ENCODE data around the gene NQO1.
A peak's percentile ranks its signal among the peaks of the same experiment; 100 is the strongest.

The NQO1 gene

DNA sequence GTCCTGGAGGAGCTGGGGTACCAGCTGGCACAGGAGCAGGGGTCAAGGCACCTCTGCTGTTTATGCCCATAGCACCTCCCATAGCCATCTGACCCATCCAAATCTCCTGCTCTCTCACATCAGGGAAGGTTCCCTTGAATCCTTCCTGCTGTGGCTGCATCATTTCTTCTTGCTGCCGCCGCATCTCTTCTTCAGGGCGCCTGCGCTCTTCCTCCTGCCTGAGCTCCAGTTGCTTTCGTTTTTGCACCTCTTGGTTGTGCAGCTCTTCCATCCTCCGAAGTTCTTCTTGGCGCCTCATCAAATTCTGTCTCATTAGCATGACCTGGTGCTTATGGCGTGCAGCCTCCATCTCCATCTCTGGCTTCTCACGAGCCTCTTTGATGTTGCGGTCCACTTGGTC, 30.3 kb upstream of the NQO1 start:
- H3K9ac ChIP-seq (ENCODE audit: low read length) = no peak overlapping the region

DNA sequence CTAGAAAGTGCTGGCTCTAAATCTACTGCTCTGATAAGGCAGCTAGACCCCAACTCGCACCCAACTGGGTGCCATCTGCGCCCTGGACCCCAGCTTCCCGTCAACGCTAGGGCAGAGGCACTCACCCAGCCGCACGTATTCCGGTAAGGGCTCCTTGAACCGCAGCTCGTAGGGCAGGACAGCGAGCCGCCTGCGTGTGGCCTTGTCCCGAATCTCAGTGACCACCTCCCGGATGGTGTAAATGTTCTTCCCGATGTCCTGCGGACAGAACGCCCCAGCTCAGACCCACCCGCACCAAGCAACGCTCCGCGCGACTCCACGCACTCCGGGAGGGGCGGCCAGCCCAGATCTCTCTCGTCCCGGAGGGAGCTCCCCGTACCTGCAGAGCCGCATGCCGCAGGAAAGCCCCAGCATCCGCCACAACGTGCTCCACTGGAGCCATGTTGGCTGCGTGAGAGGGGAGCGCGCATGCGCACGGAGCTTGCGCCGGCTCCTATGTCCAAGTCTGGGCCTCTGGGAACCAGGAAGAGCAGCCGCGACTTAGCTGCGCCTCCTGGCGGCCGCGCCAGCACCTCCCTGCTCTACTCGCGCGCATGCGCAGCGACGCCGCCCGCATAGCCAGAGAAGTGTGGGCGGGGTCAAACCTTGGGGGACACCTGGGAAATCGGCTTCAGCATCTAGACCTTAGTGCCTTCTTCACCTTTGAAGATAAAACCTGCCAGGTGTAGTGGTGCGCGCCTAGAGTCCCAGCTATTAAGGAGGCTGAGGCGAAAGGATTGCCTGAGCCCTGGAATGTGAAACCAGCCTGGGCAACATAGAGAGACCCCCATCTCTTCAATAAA, 28.3 kb upstream of the NQO1 start, which contains the start of gene NOB1:
NOB1 (minus strand) TSS at position 458 of the 842 bp plus-strand sequence; CDS start at position 442, 16 bp downstream.
- Histone ChIP-seq H3K27me3 (ENCODE audit: control insufficient read depth, insufficient read depth, low read length) (no peaks in the 10 kb centered on the region), H3K9ac (ENCODE audit: low read length) (peak within 1 kb of the TSS; percentile 26), H3K4me1 (ENCODE audit: control insufficient read depth, insufficient read depth, low read length) (peaks cover 5% of the 10 kb centered on the region), H3K36me3 (ENCODE audit: control insufficient read depth, insufficient read depth, low read length) (peaks cover 6% of the 10 kb centered on the region), H3K4me3 (ENCODE audit: low read length) (peak within 1 kb of the TSS; percentile 77), H3K27ac (ENCODE audit: low read depth, low read length) (peak within 1 kb of the TSS; percentile 56)

More for the DNA sequence above, 30.3 kb upstream of the NQO1 start:
- Histone ChIP-seq H3K4me1 (ENCODE audit: control insufficient read depth, insufficient read depth, low read length) (peaks cover 5% of the 10 kb centered on the region), H3K27ac (ENCODE audit: low read depth, low read length) (no peak overlapping the region), H3K36me3 (ENCODE audit: control insufficient read depth, insufficient read depth, low read length) (no peaks in the 10 kb centered on the region), H3K4me3 (ENCODE audit: low read length) (no peak overlapping the region), H3K27me3 (ENCODE audit: control insufficient read depth, insufficient read depth, low read length) (no peaks in the 10 kb centered on the region)

DNA sequence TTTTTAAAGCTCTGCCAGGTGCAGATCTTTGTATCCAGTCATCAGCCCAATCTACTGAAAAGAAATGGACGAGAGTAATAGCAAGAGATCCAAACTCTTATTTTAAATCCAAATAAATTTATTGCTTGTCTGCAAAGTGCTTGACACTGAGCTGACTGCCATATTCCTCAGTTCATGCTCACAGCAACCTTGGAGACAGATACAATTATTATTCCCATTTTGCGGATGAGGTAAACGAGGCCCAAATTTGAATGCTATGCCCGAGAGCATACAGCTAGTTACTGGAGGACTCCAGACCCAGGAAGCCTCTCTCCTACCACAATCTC, 27.7 kb upstream of the NQO1 start:
- Histone ChIP-seq H3K4me3 (ENCODE audit: low read length) (peak overlapping the region; percentile 77), H3K36me3 (ENCODE audit: control insufficient read depth, insufficient read depth, low read length) (peaks cover 6% of the 10 kb centered on the region), H3K4me1 (ENCODE audit: control insufficient read depth, insufficient read depth, low read length) (peaks cover 5% of the 10 kb centered on the region), H3K27me3 (ENCODE audit: control insufficient read depth, insufficient read depth, low read length) (no peaks in the 10 kb centered on the region), H3K9ac (ENCODE audit: low read length) (peak overlapping the region; percentile 26), H3K27ac (ENCODE audit: low read depth, low read length) (no peak overlapping the region)

DNA sequence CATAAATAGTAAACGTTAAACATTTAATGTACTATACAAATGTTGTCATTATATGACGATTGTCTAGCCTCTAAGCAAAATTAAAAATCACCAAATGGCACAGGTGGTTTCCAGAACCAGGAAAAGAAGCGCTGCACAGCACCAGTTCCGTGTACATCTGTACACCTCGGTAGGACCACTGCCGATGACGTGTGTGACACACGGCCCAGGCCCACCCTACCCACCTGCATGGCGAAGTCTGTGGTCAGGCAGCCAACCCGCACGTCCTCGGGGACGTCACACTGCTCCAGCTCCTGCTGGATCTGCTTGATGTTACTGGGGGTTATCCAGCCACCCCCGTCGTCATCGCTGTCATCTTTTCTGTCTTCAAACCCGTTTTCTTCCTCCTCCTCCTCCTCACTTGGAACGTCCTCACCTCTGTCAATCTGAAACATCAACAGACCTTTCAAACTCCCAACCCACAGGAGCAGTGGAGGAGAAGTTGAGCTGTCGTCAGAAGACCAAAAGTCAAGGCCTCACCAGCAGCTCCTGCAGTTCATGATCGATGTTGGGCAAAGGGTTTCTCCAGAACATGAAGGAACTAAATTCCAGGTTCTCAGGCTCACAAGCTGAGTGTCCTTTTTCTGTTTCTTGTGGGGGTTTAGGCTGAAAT, 22.5 kb upstream of the NQO1 start:
- no peak overlapping the region for H3K27ac ChIP-seq (ENCODE audit: low read depth, low read length)
- peaks cover 33% of the 10 kb centered on the region for H3K36me3 ChIP-seq (ENCODE audit: control insufficient read depth, insufficient read depth, low read length)
- H3K4me3 ChIP-seq (ENCODE audit: low read length) = no peak overlapping the region
- no peaks in the 10 kb centered on the region for H3K27me3 ChIP-seq (ENCODE audit: control insufficient read depth, insufficient read depth, low read length)
- no peak overlapping the region for H3K9ac ChIP-seq (ENCODE audit: low read length)
- H3K4me1 ChIP-seq (ENCODE audit: control insufficient read depth, insufficient read depth, low read length) = peaks cover 5% of the 10 kb centered on the region

DNA sequence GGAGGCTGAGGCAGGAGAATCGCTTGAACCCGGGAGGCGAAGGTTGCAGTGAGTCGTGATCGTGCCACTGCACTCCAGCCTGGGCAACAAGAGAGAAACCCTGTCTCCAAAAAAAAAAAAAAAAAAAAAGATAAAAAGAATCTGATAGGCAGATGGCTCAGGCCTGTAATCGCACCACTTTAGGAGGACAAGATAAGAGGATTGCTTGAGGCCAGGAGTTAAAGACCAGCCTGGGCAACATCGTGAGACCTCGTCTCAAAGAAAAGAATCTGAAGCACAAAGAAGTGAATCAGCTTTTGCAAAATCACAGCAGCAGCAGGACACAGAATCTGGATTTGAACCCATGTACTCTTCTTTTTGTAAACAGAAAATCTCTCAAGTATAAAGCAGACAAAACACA, 20.8 kb upstream of the NQO1 start:
- Histone ChIP-seq H3K36me3 (ENCODE audit: control insufficient read depth, insufficient read depth, low read length) (peaks cover 48% of the 10 kb centered on the region), H3K4me1 (ENCODE audit: control insufficient read depth, insufficient read depth, low read length) (no peaks in the 10 kb centered on the region)

DNA sequence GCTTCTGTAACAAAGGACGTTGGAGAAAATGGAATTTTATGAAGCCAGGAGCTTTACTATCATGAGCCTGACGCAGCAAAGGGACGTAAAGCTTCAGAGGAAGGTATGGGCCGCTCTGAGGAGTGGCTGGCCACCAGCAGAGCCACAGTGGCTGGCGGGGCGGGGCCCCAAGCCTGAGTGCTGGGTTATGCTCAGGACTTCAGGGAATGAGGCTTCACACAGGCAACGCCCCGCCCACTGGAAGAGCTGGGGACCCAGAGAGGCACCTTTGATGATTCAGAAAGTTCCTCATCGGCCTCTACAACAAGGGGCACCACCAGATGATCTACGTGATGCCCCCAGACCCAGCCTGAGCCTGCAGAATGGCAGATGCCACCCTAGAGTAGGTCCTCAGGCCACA, 19.6 kb upstream of the NQO1 start:
- Histone ChIP-seq H3K27ac (ENCODE audit: low read depth, low read length) (no peak overlapping the region), H3K4me1 (ENCODE audit: control insufficient read depth, insufficient read depth, low read length) (no peaks in the 10 kb centered on the region), H3K27me3 (ENCODE audit: control insufficient read depth, insufficient read depth, low read length) (no peaks in the 10 kb centered on the region), H3K4me3 (ENCODE audit: low read length) (no peak overlapping the region), H3K9ac (ENCODE audit: low read length) (no peak overlapping the region), H3K36me3 (ENCODE audit: control insufficient read depth, insufficient read depth, low read length) (peaks cover 49% of the 10 kb centered on the region)

More for the DNA sequence above, 20.8 kb upstream of the NQO1 start:
- no peak overlapping the region for H3K4me3 ChIP-seq (ENCODE audit: low read length)
- no peak overlapping the region for H3K9ac ChIP-seq (ENCODE audit: low read length)
- no peak overlapping the region for H3K27ac ChIP-seq (ENCODE audit: low read depth, low read length)
- no peaks in the 10 kb centered on the region for H3K27me3 ChIP-seq (ENCODE audit: control insufficient read depth, insufficient read depth, low read length)

DNA sequence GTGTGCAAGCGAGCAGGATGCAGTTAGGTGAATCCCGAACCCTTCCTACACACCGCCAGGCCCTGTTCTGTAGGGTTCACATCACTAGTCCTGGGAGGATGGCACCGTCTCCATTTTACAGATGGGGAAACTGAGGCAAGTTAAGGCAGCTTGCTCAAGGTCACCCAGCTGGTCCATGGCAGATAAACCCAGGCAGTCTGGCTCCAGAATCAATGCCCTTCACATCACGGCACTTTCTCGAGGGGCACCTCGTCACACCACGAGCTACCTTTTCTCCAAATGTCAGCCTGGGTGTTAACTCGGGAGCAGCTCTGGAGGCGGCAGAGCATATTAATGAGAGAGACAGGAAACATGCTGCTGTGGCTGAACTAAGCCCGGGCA, 18.9 kb upstream of the NQO1 start:
- no peaks in the 10 kb centered on the region for H3K4me1 ChIP-seq (ENCODE audit: control insufficient read depth, insufficient read depth, low read length)
- H3K36me3 ChIP-seq (ENCODE audit: control insufficient read depth, insufficient read depth, low read length) = peaks cover 47% of the 10 kb centered on the region
- H3K4me3 ChIP-seq (ENCODE audit: low read length) = no peak overlapping the region
- no peak overlapping the region for H3K27ac ChIP-seq (ENCODE audit: low read depth, low read length)
- H3K27me3 ChIP-seq (ENCODE audit: control insufficient read depth, insufficient read depth, low read length) = no peaks in the 10 kb centered on the region
- no peak overlapping the region for H3K9ac ChIP-seq (ENCODE audit: low read length)

DNA sequence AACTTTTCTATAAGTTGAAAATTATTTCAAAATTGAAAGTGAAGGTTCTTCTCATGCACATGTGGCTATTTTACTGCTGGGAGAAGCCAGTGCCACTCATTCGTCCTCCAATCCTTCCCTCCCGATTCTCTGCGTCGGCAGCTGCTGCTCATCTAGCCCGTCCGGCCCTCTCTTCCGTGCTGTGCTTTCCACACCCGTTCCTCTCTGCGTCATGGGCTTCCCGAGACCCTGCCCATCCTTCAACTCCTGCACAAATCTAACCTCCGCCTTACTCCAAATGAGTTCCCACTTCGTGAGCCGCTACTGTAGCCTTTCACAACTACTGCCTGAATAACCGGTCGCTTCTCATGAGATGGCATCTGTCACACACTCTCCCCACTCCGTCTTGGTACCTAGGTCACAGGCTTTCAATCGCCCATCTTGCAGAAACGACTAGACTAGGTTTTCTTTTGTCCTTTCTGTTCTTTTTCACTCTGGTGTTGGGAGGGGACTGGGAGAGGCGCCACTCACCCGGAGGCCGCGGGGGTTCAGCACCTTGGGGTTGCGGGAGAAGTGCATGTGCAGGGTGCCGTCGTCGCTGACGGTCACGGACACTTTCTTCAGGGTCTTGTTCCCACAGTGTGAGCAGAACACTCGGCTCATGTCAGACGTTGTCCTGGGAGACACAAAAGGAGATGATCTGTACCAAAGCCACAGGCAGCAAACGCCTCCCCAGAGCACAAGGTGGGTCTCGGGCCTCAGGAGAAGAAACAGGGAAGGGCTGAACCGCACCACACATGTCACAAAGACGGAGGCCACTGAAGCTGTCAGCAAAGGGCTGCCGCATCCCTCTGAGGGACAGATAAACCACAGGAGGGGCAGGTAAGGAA, 18.2 kb upstream of the NQO1 start:
- no peaks in the 10 kb centered on the region for H3K27me3 ChIP-seq (ENCODE audit: control insufficient read depth, insufficient read depth, low read length)
- H3K4me3 ChIP-seq (ENCODE audit: low read length) = no peak overlapping the region
- no peak overlapping the region for H3K9ac ChIP-seq (ENCODE audit: low read length)
- H3K27ac ChIP-seq (ENCODE audit: low read depth, low read length) = no peak overlapping the region
- H3K36me3 ChIP-seq (ENCODE audit: control insufficient read depth, insufficient read depth, low read length) = peaks cover 48% of the 10 kb centered on the region
- H3K4me1 ChIP-seq (ENCODE audit: control insufficient read depth, insufficient read depth, low read length) = no peaks in the 10 kb centered on the region

DNA sequence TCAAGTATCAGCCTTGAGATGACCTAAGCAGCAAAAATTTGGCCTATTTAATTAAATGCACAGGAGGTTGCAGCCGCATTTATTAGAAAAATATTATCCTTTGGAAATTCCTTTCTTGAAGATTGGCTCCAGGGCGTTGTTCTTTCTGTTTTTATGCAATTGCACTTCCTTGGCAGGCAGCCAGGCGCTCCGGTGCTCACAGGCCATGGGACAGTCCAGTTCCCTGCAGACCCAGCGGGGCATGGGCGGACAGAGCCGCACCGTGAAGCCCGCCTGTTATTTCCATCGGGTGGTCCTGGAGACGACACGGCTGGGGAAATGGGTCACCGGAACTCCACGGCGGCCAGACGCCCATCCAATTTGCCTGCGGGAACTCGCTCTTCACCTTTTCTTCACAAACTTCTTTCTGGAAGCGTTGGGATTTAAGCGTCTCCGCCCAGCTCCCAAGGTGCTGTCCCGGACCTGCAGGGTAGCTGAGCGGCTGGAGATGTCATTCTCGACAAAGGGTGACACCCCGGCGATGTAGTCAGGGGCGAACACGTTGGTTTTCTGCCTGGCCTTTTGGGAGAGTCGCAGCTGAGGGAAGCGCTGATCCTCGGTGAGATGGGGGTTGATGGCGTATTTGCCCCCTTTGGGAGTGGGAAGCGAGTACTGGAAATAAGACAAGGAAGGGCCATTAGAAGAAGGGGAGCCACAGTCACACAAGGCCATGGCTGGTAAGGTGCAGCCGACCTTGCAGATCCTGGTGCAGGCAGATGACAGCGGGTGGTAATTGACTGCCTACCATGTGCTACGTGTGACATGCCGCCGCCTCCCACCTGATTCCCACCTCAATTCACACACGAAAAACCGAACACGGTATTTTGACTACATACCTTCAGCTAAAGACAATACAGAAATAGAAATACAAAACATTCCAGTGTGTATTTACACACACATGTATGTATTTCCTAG, 15.9 kb upstream of the NQO1 start:
- peaks cover 2% of the 10 kb centered on the region for H3K4me1 ChIP-seq (ENCODE audit: control insufficient read depth, insufficient read depth, low read length)
- no peak overlapping the region for H3K9ac ChIP-seq (ENCODE audit: low read length)
- H3K27ac ChIP-seq (ENCODE audit: low read depth, low read length) = no peak overlapping the region
- no peaks in the 10 kb centered on the region for H3K27me3 ChIP-seq (ENCODE audit: control insufficient read depth, insufficient read depth, low read length)
- peaks cover 39% of the 10 kb centered on the region for H3K36me3 ChIP-seq (ENCODE audit: control insufficient read depth, insufficient read depth, low read length)
- no peak overlapping the region for H3K4me3 ChIP-seq (ENCODE audit: low read length)

DNA sequence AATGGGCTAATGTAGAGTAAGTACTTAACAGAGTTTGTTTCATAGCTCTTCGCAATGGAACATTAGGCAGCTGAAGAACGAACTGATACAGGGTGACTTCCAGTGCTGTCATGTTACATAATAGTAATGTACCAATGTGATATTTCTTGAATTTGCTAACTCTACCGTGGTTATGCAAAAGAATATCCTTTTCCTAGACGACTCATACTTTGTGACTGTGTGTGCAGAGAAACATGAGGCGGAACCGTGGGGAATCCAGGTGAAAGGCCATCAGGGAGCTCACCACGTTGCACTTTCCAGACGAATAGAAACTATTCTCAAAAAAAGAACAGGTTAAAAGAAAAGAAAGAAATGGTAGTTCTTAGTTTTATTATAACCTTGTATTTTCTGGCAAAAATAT, 15.2 kb upstream of the NQO1 start:
- Histone ChIP-seq H3K27me3 (ENCODE audit: control insufficient read depth, insufficient read depth, low read length) (no peaks in the 10 kb centered on the region), H3K27ac (ENCODE audit: low read depth, low read length) (no peak overlapping the region), H3K4me3 (ENCODE audit: low read length) (no peak overlapping the region), H3K9ac (ENCODE audit: low read length) (no peak overlapping the region), H3K4me1 (ENCODE audit: control insufficient read depth, insufficient read depth, low read length) (peaks cover 2% of the 10 kb centered on the region), H3K36me3 (ENCODE audit: control insufficient read depth, insufficient read depth, low read length) (peaks cover 39% of the 10 kb centered on the region)

DNA sequence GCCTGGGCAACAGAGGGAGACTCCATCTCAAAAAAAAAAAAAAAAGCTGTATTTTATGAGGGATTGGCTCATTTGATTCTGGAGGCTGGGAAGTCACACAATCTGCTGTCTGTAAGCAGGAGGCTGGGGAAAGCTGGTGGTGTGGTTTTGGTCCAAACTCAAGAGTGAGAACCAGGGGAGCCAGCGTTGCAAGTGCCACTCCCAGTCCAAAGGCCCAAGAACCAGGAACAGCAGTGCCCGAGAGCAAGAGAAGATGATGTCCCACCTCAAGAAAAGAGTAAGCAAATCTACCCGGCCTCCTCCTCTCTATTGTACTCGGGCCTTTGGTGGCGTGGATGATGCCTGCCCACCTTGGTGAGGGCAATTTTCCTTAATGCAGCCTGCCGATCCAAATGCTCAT, 5.7 kb upstream of the NQO1 start:
- no peak overlapping the region for H3K4me3 ChIP-seq (ENCODE audit: low read length)
- no peaks in the 10 kb centered on the region for H3K4me1 ChIP-seq (ENCODE audit: control insufficient read depth, insufficient read depth, low read length)
- H3K27me3 ChIP-seq (ENCODE audit: control insufficient read depth, insufficient read depth, low read length) = no peaks in the 10 kb centered on the region
- H3K27ac ChIP-seq (ENCODE audit: low read depth, low read length) = no peak overlapping the region
- no peaks in the 10 kb centered on the region for H3K36me3 ChIP-seq (ENCODE audit: control insufficient read depth, insufficient read depth, low read length)
- H3K9ac ChIP-seq (ENCODE audit: low read length) = no peak overlapping the region
